K562 (cell line): ENCODE results near the gene VSTM1.

Experiments used
- DIDO1 ChIP-seq: fragments of 450-650 bp; IDR thresholded peaks from 2 replicates; pipeline ENCODE4 v1.6.1; 2016; ENCODE audit warnings: low read depth, missing biosample characterization, missing genetic modification characterization
- GATA2 ChIP-seq: sonication (generic); formaldehyde crosslinking; IDR thresholded peaks from 2 replicates; pipeline ENCODE4 v1.4.0; 2020; ENCODE audit warnings: mild to moderate bottlenecking, missing genetic modification reagents
- PHB2 ChIP-seq: fragments of 450-650 bp; IDR thresholded peaks from 2 replicates; pipeline ENCODE4 v1.6.1; 2017; ENCODE audit warnings: low read depth
- RNF2 ChIP-seq: sonication (generic); IDR thresholded peaks from 2 replicates; pipeline ENCODE4 v1.6.1; 2016
- ZNF274 ChIP-seq: IDR thresholded peaks from 2 replicates; pipeline ENCODE4 v1.6.1; 2011; ENCODE audit warnings: low read depth, mild to moderate bottlenecking, low read length, moderate library complexity, borderline replicate concordance
- ZNF589 ChIP-seq: fragments of 200-800 bp; sonication (Bioruptor generic); IDR thresholded peaks from 2 replicates; pipeline ENCODE4 v1.6.1; 2016; ENCODE audit warnings: low read depth, missing genetic modification characterization, missing compliant biosample characterization
- TF ChIP-seq, protein P1 (sequence below), 3 experiments: IDR thresholded peaks in 2 of 3; conservative IDR thresholded peaks in 1 of 3; 2 replicates each; pipeline ENCODE4 v1.5.1; 2011 to 2012; ENCODE audit warnings: low read length in 3 of 3, mild to moderate bottlenecking in 3 of 3, control low read depth in 2 of 3, improper control_type of control experiment in 1 of 3, inconsistent platforms in 1 of 3, low read depth in 1 of 3, mixed read lengths in 1 of 3, moderate library complexity in 1 of 3; ENCODE audit not compliant: insufficient read depth in 2 of 3

- TF ChIP-seq GATA2 (CRISPR knock-in tag) (no peak), DIDO1 (tag) (no peak), RNF2 (no peak), PHB2 (no peak), ZNF274 (no peak), ZNF589 (CRISPR knock-in tag) (no peak)
- TF ChIP-seq, protein P1, sequence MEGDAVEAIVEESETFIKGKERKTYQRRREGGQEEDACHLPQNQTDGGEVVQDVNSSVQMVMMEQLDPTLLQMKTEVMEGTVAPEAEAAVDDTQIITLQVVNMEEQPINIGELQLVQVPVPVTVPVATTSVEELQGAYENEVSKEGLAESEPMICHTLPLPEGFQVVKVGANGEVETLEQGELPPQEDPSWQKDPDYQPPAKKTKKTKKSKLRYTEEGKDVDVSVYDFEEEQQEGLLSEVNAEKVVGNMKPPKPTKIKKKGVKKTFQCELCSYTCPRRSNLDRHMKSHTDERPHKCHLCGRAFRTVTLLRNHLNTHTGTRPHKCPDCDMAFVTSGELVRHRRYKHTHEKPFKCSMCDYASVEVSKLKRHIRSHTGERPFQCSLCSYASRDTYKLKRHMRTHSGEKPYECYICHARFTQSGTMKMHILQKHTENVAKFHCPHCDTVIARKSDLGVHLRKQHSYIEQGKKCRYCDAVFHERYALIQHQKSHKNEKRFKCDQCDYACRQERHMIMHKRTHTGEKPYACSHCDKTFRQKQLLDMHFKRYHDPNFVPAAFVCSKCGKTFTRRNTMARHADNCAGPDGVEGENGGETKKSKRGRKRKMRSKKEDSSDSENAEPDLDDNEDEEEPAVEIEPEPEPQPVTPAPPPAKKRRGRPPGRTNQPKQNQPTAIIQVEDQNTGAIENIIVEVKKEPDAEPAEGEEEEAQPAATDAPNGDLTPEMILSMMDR (IDR thresholded peaks at IDR 0.05 in 2 of 3, conservative IDR thresholded peaks at IDR 0.05 in 1 of 3; ENCODE audit: insufficient read depth in 2 of 3, low read depth in 1 of 3, low read length in 3 of 3): no peak
These were observed 54.3 kb downstream of the VSTM1 start for GRCh38 chr19:54009440-54009839.
